ENCODE measurements around the gene LPIN1. TPM values are rescaled to one million over a fixed set of nuclear protein-coding genes. Genes with fewer than 3 reads are reported as not detected.
A peak's percentile ranks its signal among the peaks of the same experiment; 100 is the strongest.
"Not testable (repeated sequence)": the region's sequence is repeated elsewhere in the genome, so short reads cannot be mapped to it uniquely, and the experiment has no call there.

LPIN1 gene
- total RNA-seq, 1 experiment from 2014 or later: 13.5 TPM

GRCh38 chr2:11716689-11717321 lies 29.6 kb upstream of the LPIN1 start:
- DNase-seq (ENCODE audit: low read depth): no peak

GRCh38 chr2:11717623-11718022 lies 28.8 kb upstream of the LPIN1 start:
- no peak for DNase-seq (ENCODE audit: low read depth)

GRCh38 chr2:11718606-11719005 lies 27.8 kb upstream of the LPIN1 start:
- no peak for DNase-seq (ENCODE audit: low read depth)

- no peak for DNase-seq (ENCODE audit: low read depth)
These were observed 27.0 kb upstream of the LPIN1 start for GRCh38 chr2:11719230-11719977.

GRCh38 chr2:11720752-11721151 lies 25.7 kb upstream of the LPIN1 start:
- no peak for DNase-seq (ENCODE audit: low read depth)

GRCh38 chr2:11722292-11723060 lies 24.0 kb upstream of the LPIN1 start:
- no peak for DNase-seq (ENCODE audit: low read depth)

GRCh38 chr2:11723061-11723371 lies 23.4 kb upstream of the LPIN1 start:
- DNase-seq (ENCODE audit: low read depth): no peak

- no peak for DNase-seq (ENCODE audit: low read depth)
These were observed 22.3 kb upstream of the LPIN1 start for GRCh38 chr2:11724151-11724550.

- no peak for DNase-seq (ENCODE audit: low read depth)
These were observed 20.0 kb upstream of the LPIN1 start for GRCh38 chr2:11726384-11726783.

- DNase-seq (ENCODE audit: low read depth): no peak
These were observed 16.8 kb upstream of the LPIN1 start for GRCh38 chr2:11729362-11730212.

GRCh38 chr2:11731214-11731984 lies 15.0 kb upstream of the LPIN1 start:
- DNase-seq (ENCODE audit: low read depth): not testable (repeated sequence)

GRCh38 chr2:11732587-11732986 lies 13.8 kb upstream of the LPIN1 start:
- DNase-seq (ENCODE audit: low read depth): no peak

- not testable (repeated sequence) for DNase-seq (ENCODE audit: low read depth)
These were observed 8.6 kb upstream of the LPIN1 start for GRCh38 chr2:11737852-11738251.

- DNase-seq (ENCODE audit: low read depth): peak; percentile 65
These were observed 7.6 kb upstream of the LPIN1 start for GRCh38 chr2:11738589-11739436.

GRCh38 chr2:11740723-11741122 lies 5.7 kb upstream of the LPIN1 start:
- no peak for DNase-seq (ENCODE audit: low read depth)

- no peak for DNase-seq (ENCODE audit: low read depth)
These were observed 4.1 kb upstream of the LPIN1 start for GRCh38 chr2:11742317-11742701.

GRCh38 chr2:11742702-11743357 lies 3.6 kb upstream of the LPIN1 start:
- no peak for DNase-seq (ENCODE audit: low read depth)

GRCh38 chr2:11743366-11743765 lies 3.1 kb upstream of the LPIN1 start:
- no peak for DNase-seq (ENCODE audit: low read depth)

GRCh38 chr2:11743846-11744553 lies 2.4 kb upstream of the LPIN1 start:
- DNase-seq (ENCODE audit: low read depth): peak; percentile 99

All from Daoy (cell line).